Non-pigmented ciliary epithelial cell (primary cell): ENCODE measurements around the gene PXYLP1.
A peak's percentile ranks its signal among the peaks of the same experiment; 100 is the strongest.
"Not testable (repeated sequence)": the region's sequence is repeated elsewhere in the genome, so short reads cannot be mapped to it uniquely, and the experiment has no call there.

Experiments used
- DNase-seq: peaks from one replicate; pipeline ENCODE4 v3.0.0-alpha.2; 2010; ENCODE audit warnings: low read depth

PXYLP1 gene

GRCh38 chr3:141231101-141231951 is at the start of gene PXYLP1:
PXYLP1 (plus strand) TSS chr3:141231825; CDS start chr3:141260176, 28,351 bp downstream.
- DNase-seq, result no peak

GRCh38 chr3:141183606-141184005 is 48.0 kb upstream of the PXYLP1 start:
- no peak for DNase-seq

GRCh38 chr3:141184430-141184829 is 47.2 kb upstream of the PXYLP1 start:
- DNase-seq, result no peak

GRCh38 chr3:141191097-141191749 is 40.4 kb upstream of the PXYLP1 start:
- DNase-seq, result no peak

GRCh38 chr3:141192345-141192744 is 39.3 kb upstream of the PXYLP1 start:
- peak; percentile 67 for DNase-seq

- no peak for DNase-seq
Observed at GRCh38 chr3:141193066-141193830, 38.4 kb upstream of the PXYLP1 start.

- DNase-seq, result no peak
Observed at GRCh38 chr3:141201122-141201521, 30.5 kb upstream of the PXYLP1 start.

- DNase-seq, result no peak
Observed at GRCh38 chr3:141202682-141203081, 28.9 kb upstream of the PXYLP1 start.

- DNase-seq, result no peak
Observed at GRCh38 chr3:141203866-141204265, 27.8 kb upstream of the PXYLP1 start.

- DNase-seq, result no peak
Observed at GRCh38 chr3:141204343-141204742, 27.3 kb upstream of the PXYLP1 start.

- not testable (repeated sequence) for DNase-seq
Observed at GRCh38 chr3:141211306-141211705, 20.3 kb upstream of the PXYLP1 start.

GRCh38 chr3:141212101-141212500 is 19.5 kb upstream of the PXYLP1 start:
- DNase-seq, result no peak

- DNase-seq, result no peak
Observed at GRCh38 chr3:141212555-141212954, 19.1 kb upstream of the PXYLP1 start.

GRCh38 chr3:141216975-141217374 is 14.7 kb upstream of the PXYLP1 start:
- DNase-seq, result no peak

- no peak for DNase-seq
Observed at GRCh38 chr3:141217389-141217788, 14.2 kb upstream of the PXYLP1 start.

- no peak for DNase-seq
Observed at GRCh38 chr3:141218162-141218835, 13.3 kb upstream of the PXYLP1 start.

GRCh38 chr3:141218926-141219325 is 12.7 kb upstream of the PXYLP1 start:
- no peak for DNase-seq

- no peak for DNase-seq
Observed at GRCh38 chr3:141223673-141224166, 7.9 kb upstream of the PXYLP1 start.

- no peak for DNase-seq
Observed at GRCh38 chr3:141225939-141226338, 5.7 kb upstream of the PXYLP1 start.

- DNase-seq, result no peak
Observed at GRCh38 chr3:141227216-141227615, 4.4 kb upstream of the PXYLP1 start.

GRCh38 chr3:141227752-141228151 is 3.9 kb upstream of the PXYLP1 start:
- DNase-seq, result no peak

GRCh38 chr3:141228395-141228794 is 3.2 kb upstream of the PXYLP1 start:
- no peak for DNase-seq
